Kidney (tissue), 14 donors: ENCODE data around the gene CAPRIN1. TPM values are rescaled to one million over a fixed set of nuclear protein-coding genes. Genes with fewer than 3 reads are reported as not detected.

Source experiments
- DNase-seq, 5 donors: peaks; one replicate each; pipeline ENCODE4 v3.0.0-alpha.2; 2013 to 2020
- FAIRE-seq: peaks from 2 replicates; lab custom pipeline; 2012; peaks lifted over from hg19 to GRCh38; lab: Jason Lieb, UNC
- H3K27ac ChIP-seq, 2 donors: one replicate each; pipeline ENCODE4 v1.7.0; 2013; ENCODE audit warnings: low read depth in 2 of 2, low read length in 2 of 2, inconsistent platforms in 1 of 2
- H3K27me3 ChIP-seq: one replicate; pipeline ENCODE4 v1.7.1; 2013; ENCODE audit warnings: low read length, inconsistent platforms; ENCODE audit not compliant: control insufficient read depth, insufficient read depth
- H3K36me3 ChIP-seq, 3 donors: one replicate each; pipeline versions ENCODE4 v1.7.0 to v1.7.1; 2013; ENCODE audit warnings: low read length in 3 of 3, control low read depth in 1 of 3, inconsistent platforms in 1 of 3; ENCODE audit not compliant: insufficient read depth in 3 of 3, control insufficient read depth in 2 of 3
- H3K4me1 ChIP-seq, 3 donors: one replicate each; pipeline versions ENCODE4 v1.7.0 to v1.7.1; 2013; ENCODE audit warnings: low read length in 3 of 3, inconsistent platforms in 1 of 3, low read depth in 1 of 3; ENCODE audit not compliant: control insufficient read depth in 2 of 3, insufficient read depth in 2 of 3
- H3K4me3 ChIP-seq, 3 donors: one replicate each; pipeline versions ENCODE4 v1.7.0 to v1.8.1; 2013; ENCODE audit warnings: low read length in 3 of 3, control low read depth in 1 of 3, inconsistent platforms in 1 of 3
- H3K9ac ChIP-seq, 3 donors: one replicate each; pipeline versions ENCODE4 v1.7.0 to v1.7.1; 2013; ENCODE audit warnings: low read length in 3 of 3, control low read depth in 1 of 3, inconsistent platforms in 1 of 3
- H3K9me3 ChIP-seq, 3 donors: one replicate each; pipeline versions ENCODE4 v1.7.0 to v1.7.1; 2013; ENCODE audit warnings: low read length in 3 of 3, control low read depth in 1 of 3, inconsistent platforms in 1 of 3; ENCODE audit not compliant: control insufficient read depth in 2 of 3, insufficient read depth in 1 of 3
- intact Hi-C: fragments of 100-400 bp; cut with DNase I; formaldehyde crosslinking; loops from one replicate; pipeline ENCODE4 v1.11.1; 2022
- polyA plus RNA-seq: library from polyadenylated mRNA; stranded (reverse); fragments of 350-450 nt; fragmentation: Illumina TruSeq; extraction: RNeasy Lipid Tissue Mini Kit (QIAGEN cat#74804); gene quantifications from one replicate; pipeline ENCODE4 v1.2.3, GENCODE V29; 2014; ENCODE audit warnings: low read depth, low replicate concordance; ENCODE audit not compliant: insufficient read depth
- total RNA-seq: library from RNA; stranded (reverse); fragmentation: NEBNext Ultra II Directional; extraction: Animal tissue kit (Norgen Biotek cat#: 25700); gene quantifications from one replicate; pipeline ENCODE4 v1.2.1, GENCODE V29; 2021
- TF ChIP-seq, protein P1 (sequence below): IDR thresholded peaks from 3 replicates; pipeline ENCODE4 v1.5.1; 2012; ENCODE audit warnings: mild to moderate bottlenecking, moderate library complexity, borderline replicate concordance; ENCODE audit not compliant: insufficient read depth; ENCODE audit errors: extremely low read depth
- donor health status: control.
- donor health status: control.
- donor health status: control.
- donor health status: control.
- donor health status: control.
- donor health status: DM: yes; HTN: yes; CAD: no.
- donor health status: Normal renal cell carcinoma (clear cell type).

CAPRIN1 gene
- total and polyA plus RNA-seq, 2 donors from 2014 or later, result 83.3 to 174 TPM

DNA sequence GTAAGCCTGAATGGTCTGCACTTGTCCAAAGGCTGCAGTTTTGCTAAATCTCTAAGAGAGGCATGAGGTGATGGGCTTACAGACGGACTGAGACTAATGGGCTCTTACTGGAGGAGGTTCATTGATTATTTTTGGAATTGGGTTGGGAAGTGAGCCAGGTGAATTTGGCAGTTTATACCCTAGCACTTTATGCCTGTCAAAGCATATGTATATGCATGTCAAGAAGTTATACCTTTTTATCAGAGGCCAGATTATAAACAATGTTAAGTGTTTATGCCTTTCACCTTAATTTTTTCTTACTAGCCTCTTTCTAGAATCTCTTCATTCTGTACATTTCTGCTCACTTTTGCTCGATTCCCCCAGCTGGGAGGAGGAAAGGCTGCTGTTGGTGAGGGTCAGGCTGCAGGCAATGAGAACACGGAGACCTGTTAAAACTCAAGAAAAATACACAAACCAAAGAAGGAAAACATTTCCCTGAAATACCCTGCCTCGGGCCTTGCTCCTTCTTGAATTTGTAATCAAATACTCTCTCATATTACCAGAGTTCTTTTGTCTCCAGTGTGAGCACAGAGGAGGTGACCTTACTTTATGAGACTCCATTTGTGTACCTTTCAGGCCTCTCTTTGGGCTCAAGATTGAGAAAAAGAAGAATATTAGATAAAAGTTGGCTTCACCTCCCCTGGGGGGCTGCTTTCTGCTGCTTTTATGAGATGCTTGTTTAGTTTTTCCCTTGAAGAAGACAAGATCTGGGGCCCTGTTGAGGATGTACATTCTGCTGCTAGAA, 73.5 kb downstream of the CAPRIN1 start:
- Histone ChIP-seq H3K9ac (no peak overlapping the region), H3K27me3 (no peaks in the 10 kb centered on the region), H3K9me3 (no peaks in the 10 kb centered on the region), H3K4me1 (no peaks in the 10 kb centered on the region), H3K4me3 (no peak overlapping the region), H3K27ac (no peak overlapping the region), H3K36me3 (peaks cover 12 to 53% (median 33%) of the 10 kb centered on the region in 3 donors)
- intact Hi-C loops, result no loop called here
- no peak for DNase-seq
- no peak for FAIRE-seq
- TF ChIP-seq, protein P1, sequence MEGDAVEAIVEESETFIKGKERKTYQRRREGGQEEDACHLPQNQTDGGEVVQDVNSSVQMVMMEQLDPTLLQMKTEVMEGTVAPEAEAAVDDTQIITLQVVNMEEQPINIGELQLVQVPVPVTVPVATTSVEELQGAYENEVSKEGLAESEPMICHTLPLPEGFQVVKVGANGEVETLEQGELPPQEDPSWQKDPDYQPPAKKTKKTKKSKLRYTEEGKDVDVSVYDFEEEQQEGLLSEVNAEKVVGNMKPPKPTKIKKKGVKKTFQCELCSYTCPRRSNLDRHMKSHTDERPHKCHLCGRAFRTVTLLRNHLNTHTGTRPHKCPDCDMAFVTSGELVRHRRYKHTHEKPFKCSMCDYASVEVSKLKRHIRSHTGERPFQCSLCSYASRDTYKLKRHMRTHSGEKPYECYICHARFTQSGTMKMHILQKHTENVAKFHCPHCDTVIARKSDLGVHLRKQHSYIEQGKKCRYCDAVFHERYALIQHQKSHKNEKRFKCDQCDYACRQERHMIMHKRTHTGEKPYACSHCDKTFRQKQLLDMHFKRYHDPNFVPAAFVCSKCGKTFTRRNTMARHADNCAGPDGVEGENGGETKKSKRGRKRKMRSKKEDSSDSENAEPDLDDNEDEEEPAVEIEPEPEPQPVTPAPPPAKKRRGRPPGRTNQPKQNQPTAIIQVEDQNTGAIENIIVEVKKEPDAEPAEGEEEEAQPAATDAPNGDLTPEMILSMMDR, result no peak

DNA sequence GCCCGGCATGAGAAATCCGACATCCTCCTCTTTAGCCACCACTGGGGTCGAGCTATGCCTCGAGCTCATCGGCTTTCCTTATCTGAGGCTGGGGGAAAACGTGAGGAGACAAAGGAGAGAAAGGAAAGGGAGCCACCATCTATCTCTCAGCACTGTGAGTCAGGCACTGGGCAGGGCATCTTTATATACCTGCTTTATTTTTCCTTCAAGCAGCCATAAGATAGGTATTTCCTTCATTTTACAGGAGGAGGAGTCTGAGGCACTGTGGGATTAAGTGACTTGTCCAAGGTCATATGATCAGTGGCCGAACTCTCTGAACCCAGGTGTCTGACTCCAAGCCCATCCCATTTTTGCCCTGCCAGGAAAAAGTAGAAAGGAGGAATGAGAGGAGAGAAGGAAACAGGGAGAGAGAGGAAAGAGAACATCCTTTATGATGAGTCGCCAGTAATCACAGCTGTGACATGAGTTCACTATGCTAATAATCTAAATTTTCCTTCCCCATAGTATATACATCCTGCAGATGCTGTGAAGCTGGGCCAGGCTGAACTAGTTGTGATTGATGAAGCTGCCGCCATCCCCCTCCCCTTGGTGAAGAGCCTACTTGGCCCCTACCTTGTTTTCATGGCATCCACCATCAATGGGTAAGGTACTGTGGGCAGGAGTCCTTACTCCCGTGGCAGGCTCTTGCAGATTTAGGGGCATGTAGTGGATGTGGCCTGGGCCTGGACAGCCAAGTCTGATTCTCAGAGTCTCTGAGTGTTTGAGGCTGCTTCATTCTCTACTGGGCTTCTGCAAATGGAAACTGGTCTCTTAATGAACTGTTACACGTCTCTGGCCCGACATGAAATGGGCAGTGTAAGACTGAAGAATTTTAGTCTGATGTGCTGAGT, 75.7 kb downstream of the CAPRIN1 start:
- Histone ChIP-seq H3K4me3 (no peak overlapping the region), H3K27me3 (no peaks in the 10 kb centered on the region), H3K4me1 (no peaks in the 10 kb centered on the region), H3K27ac (no peak overlapping the region), H3K9ac (no peak overlapping the region), H3K36me3 (peaks cover 12 to 56% (median 32%) of the 10 kb centered on the region in 3 donors), H3K9me3 (no peaks in the 10 kb centered on the region)
- DNase-seq (no peak), FAIRE-seq (no peak)
- TF ChIP-seq, protein P1, result no peak
- intact Hi-C loops, result no loop called here

DNA sequence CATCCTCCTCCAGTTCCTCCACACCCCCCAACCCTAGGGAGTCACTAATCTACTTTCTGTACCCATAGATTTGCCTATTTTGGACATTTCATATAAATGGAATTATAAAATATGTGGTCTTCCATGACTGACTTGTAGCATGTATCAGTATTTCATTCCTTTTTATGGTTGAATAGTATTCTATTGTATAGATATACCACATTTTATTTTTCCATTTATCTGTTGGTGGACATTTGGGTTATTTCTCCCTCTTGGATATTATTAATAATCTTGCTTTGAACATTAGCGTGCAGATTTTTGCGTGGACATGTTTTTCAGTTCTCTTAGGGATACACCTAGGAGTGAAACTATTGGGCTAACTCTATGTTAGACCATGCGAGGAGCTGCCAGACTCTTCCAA, 77.3 kb downstream of the CAPRIN1 start:
- intact Hi-C loops, result no loop called here
- no peaks in the 10 kb centered on the region for H3K27me3 ChIP-seq
- H3K36me3 ChIP-seq, result peaks cover 8 to 55% (median 32%) of the 10 kb centered on the region in 3 donors
- H3K27ac ChIP-seq, result no peak overlapping the region
- DNase-seq, result no peak
- H3K4me1 ChIP-seq, result no peaks in the 10 kb centered on the region
- TF ChIP-seq, protein P1, result no peak
- FAIRE-seq, result no peak
- H3K4me3 ChIP-seq, result no peak overlapping the region
- no peak overlapping the region for H3K9ac ChIP-seq
- H3K9me3 ChIP-seq, result no peaks in the 10 kb centered on the region
